HG03354 (cell line): ENCODE measurements around the gene CABCOCO1.

Source experiments
- ATAC-seq: cut with Tn5 transposase; IDR thresholded peaks from one replicate; pipeline ENCODE4 v1.9.1; 2021; ENCODE audit warnings: mild to moderate bottlenecking; ENCODE audit not compliant: unreplicated experiment, poor library complexity, severe bottlenecking

Gene CABCOCO1

GRCh38 chr10:61662794-61663259 lies at the start of gene CABCOCO1:
CABCOCO1 (plus strand) TSS chr10:61662929; CDS start chr10:61662973, 44 bp downstream.
- ATAC-seq = no peak

GRCh38 chr10:61613665-61614064 lies 49.1 kb upstream of the CABCOCO1 start:
- no peak for ATAC-seq

GRCh38 chr10:61616611-61617010 lies 46.1 kb upstream of the CABCOCO1 start:
- ATAC-seq = no peak

- no peak for ATAC-seq
Measured at GRCh38 chr10:61617180-61617579, 45.5 kb upstream of the CABCOCO1 start.

- ATAC-seq = no peak
Measured at GRCh38 chr10:61617586-61617985, 45.1 kb upstream of the CABCOCO1 start.

- ATAC-seq = no peak
Measured at GRCh38 chr10:61618388-61618961, 44.3 kb upstream of the CABCOCO1 start.

- ATAC-seq = no peak
Measured at GRCh38 chr10:61620506-61620905, 42.2 kb upstream of the CABCOCO1 start.

- no peak for ATAC-seq
Measured at GRCh38 chr10:61621605-61622051, 41.1 kb upstream of the CABCOCO1 start.

- no peak for ATAC-seq
Measured at GRCh38 chr10:61623161-61623560, 39.6 kb upstream of the CABCOCO1 start.

- no peak for ATAC-seq
Measured at GRCh38 chr10:61626209-61626608, 36.5 kb upstream of the CABCOCO1 start.

- no peak for ATAC-seq
Measured at GRCh38 chr10:61627266-61627665, 35.5 kb upstream of the CABCOCO1 start.

GRCh38 chr10:61628151-61628874 lies 34.4 kb upstream of the CABCOCO1 start:
- ATAC-seq = no peak

GRCh38 chr10:61628875-61629513 lies 33.7 kb upstream of the CABCOCO1 start:
- ATAC-seq = no peak

- no peak for ATAC-seq
Measured at GRCh38 chr10:61629576-61629975, 33.2 kb upstream of the CABCOCO1 start.

- no peak for ATAC-seq
Measured at GRCh38 chr10:61632057-61632670, 30.6 kb upstream of the CABCOCO1 start.

- ATAC-seq = no peak
Measured at GRCh38 chr10:61633665-61634064, 29.1 kb upstream of the CABCOCO1 start.

- ATAC-seq = no peak
Measured at GRCh38 chr10:61634746-61635145, 28.0 kb upstream of the CABCOCO1 start.

GRCh38 chr10:61635471-61635870 lies 27.3 kb upstream of the CABCOCO1 start:
- ATAC-seq = no peak

GRCh38 chr10:61635932-61636331 lies 26.8 kb upstream of the CABCOCO1 start:
- ATAC-seq = no peak

GRCh38 chr10:61639952-61640351 lies 22.8 kb upstream of the CABCOCO1 start:
- no peak for ATAC-seq
